ENCODE measurements around the gene MPHOSPH9.
A peak's percentile ranks its signal among the peaks of the same experiment; 100 is the strongest.

MPHOSPH9 gene

GRCh38 chr12:123232807-123233504 is at the start of gene MPHOSPH9, which contains the start of gene MTRFR:
Gene MPHOSPH9, minus strand, starts transcription at chr12:123233141. Its CDS starts 2,777 bp downstream, at chr12:123230364.
Gene MTRFR, plus strand, starts transcription at chr12:123233436. Its CDS starts 20,239 bp downstream, at chr12:123253675.
- FAIRE-seq (peak; percentile 91), DNase-seq (ENCODE audit: low spot score) (peak; percentile 98)

- no peak for FAIRE-seq
- DNase-seq (ENCODE audit: low spot score) = no peak
Observed at GRCh38 chr12:123282111-123282510, 49.2 kb upstream of the MPHOSPH9 start.

GRCh38 chr12:123280971-123281370 is 48.0 kb upstream of the MPHOSPH9 start:
- DNase-seq (ENCODE audit: low spot score) (no peak), FAIRE-seq (no peak)

- DNase-seq (ENCODE audit: low spot score) (no peak), FAIRE-seq (no peak)
Observed at GRCh38 chr12:123278101-123278627, 45.2 kb upstream of the MPHOSPH9 start.

- DNase-seq (ENCODE audit: low spot score) (no peak), FAIRE-seq (no peak)
Observed at GRCh38 chr12:123273166-123273565, 40.2 kb upstream of the MPHOSPH9 start.

GRCh38 chr12:123271001-123271668 is 38.2 kb upstream of the MPHOSPH9 start:
- DNase-seq (ENCODE audit: low spot score) (peak; percentile 45), FAIRE-seq (no peak)

GRCh38 chr12:123270214-123271000 is 37.5 kb upstream of the MPHOSPH9 start:
- DNase-seq (ENCODE audit: low spot score) (no peak), FAIRE-seq (no peak)

- DNase-seq (ENCODE audit: low spot score) (no peak), FAIRE-seq (no peak)
Observed at GRCh38 chr12:123269896-123270213, 36.9 kb upstream of the MPHOSPH9 start.

- no peak for FAIRE-seq
- no peak for DNase-seq (ENCODE audit: low spot score)
Observed at GRCh38 chr12:123269395-123269892, 36.5 kb upstream of the MPHOSPH9 start.

- FAIRE-seq (no peak), DNase-seq (ENCODE audit: low spot score) (no peak)
Observed at GRCh38 chr12:123268850-123269249, 35.9 kb upstream of the MPHOSPH9 start.

GRCh38 chr12:123267991-123268843 is 35.3 kb upstream of the MPHOSPH9 start:
- FAIRE-seq = no peak
- no peak for DNase-seq (ENCODE audit: low spot score)

GRCh38 chr12:123267335-123267920 is 34.5 kb upstream of the MPHOSPH9 start:
- no peak for FAIRE-seq
- DNase-seq (ENCODE audit: low spot score) = no peak

- no peak for FAIRE-seq
- no peak for DNase-seq (ENCODE audit: low spot score)
Observed at GRCh38 chr12:123266679-123267277, 33.8 kb upstream of the MPHOSPH9 start.

GRCh38 chr12:123265851-123266678 is 33.1 kb upstream of the MPHOSPH9 start:
- no peak for FAIRE-seq
- no peak for DNase-seq (ENCODE audit: low spot score)

- no peak for FAIRE-seq
Observed at GRCh38 chr12:123264642-123265041, 31.7 kb upstream of the MPHOSPH9 start.

GRCh38 chr12:123263196-123263817 is 30.4 kb upstream of the MPHOSPH9 start:
- DNase-seq (ENCODE audit: low spot score) = no peak
- no peak for FAIRE-seq

More at GRCh38 chr12:123264642-123265041, 31.7 kb upstream of the MPHOSPH9 start:
- DNase-seq (ENCODE audit: low spot score) = no peak

GRCh38 chr12:123261196-123261595 is 28.3 kb upstream of the MPHOSPH9 start:
- FAIRE-seq = no peak
- no peak for DNase-seq (ENCODE audit: low spot score)

- no peak for FAIRE-seq
- DNase-seq (ENCODE audit: low spot score) = no peak
Observed at GRCh38 chr12:123260081-123260480, 27.1 kb upstream of the MPHOSPH9 start.

GRCh38 chr12:123258593-123258992 is 25.7 kb upstream of the MPHOSPH9 start:
- DNase-seq (ENCODE audit: low spot score) (no peak), FAIRE-seq (no peak)
